ENCODE data around the gene FLOT2. TPM values are rescaled to one million over a fixed set of nuclear protein-coding genes. Genes with fewer than 3 reads are reported as not detected.

FLOT2 gene, protein sequence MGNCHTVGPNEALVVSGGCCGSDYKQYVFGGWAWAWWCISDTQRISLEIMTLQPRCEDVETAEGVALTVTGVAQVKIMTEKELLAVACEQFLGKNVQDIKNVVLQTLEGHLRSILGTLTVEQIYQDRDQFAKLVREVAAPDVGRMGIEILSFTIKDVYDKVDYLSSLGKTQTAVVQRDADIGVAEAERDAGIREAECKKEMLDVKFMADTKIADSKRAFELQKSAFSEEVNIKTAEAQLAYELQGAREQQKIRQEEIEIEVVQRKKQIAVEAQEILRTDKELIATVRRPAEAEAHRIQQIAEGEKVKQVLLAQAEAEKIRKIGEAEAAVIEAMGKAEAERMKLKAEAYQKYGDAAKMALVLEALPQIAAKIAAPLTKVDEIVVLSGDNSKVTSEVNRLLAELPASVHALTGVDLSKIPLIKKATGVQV
- 10 to 100 TPM; 48.1 to 76.1 (median 58.6) TPM for total RNA-seq

DNA sequence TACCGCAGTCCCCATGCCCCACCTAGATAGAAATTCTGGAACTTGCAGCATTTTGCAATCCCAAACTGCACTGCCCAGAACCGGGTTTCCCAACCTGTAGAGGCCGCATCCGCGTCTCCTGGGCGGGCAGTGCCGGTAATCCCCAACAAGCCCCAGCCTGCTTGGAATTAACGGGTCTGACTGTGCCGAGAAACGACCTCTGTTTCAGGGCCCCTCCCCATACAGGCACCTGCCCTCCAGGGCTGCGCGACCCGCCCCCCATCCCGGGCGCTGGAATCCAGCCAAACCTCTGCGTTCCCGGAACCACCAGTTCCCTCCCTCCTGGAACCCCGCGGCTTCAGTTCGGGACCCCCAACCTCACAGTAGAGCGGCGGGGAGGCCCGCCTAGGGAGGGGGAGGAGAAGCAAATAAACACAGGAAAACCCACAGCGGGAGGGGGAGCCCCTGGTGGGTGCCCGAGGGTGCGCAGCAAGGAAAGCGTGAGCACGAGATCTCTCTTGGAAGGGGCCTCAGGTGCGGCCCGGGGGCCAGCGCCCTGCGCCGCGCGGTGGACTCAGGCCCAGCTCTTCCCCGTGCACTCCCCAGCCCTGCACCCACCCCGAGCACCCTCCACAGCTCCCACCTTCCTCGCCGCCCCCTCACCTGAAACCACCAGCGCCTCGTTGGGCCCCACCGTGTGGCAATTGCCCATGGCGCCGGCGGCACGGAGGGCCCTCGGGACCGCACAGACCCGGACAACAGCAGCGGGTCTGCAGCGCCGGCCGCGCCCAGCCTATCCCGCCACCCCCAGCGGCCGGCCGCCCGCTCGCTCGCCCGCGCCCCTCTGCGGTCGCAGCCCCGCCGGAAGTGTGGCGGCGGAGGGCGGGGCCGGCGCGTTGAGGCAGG lies at the start of gene FLOT2:
Gene FLOT2, minus strand, starts transcription at position 850 of the 885 bp plus-strand sequence. Its CDS starts 159 bp downstream, at position 691.
- TF ChIP-seq, protein P1, sequence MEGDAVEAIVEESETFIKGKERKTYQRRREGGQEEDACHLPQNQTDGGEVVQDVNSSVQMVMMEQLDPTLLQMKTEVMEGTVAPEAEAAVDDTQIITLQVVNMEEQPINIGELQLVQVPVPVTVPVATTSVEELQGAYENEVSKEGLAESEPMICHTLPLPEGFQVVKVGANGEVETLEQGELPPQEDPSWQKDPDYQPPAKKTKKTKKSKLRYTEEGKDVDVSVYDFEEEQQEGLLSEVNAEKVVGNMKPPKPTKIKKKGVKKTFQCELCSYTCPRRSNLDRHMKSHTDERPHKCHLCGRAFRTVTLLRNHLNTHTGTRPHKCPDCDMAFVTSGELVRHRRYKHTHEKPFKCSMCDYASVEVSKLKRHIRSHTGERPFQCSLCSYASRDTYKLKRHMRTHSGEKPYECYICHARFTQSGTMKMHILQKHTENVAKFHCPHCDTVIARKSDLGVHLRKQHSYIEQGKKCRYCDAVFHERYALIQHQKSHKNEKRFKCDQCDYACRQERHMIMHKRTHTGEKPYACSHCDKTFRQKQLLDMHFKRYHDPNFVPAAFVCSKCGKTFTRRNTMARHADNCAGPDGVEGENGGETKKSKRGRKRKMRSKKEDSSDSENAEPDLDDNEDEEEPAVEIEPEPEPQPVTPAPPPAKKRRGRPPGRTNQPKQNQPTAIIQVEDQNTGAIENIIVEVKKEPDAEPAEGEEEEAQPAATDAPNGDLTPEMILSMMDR (IDR thresholded peaks at IDR 0.05; ENCODE audit: low read depth) = no peak

DNA sequence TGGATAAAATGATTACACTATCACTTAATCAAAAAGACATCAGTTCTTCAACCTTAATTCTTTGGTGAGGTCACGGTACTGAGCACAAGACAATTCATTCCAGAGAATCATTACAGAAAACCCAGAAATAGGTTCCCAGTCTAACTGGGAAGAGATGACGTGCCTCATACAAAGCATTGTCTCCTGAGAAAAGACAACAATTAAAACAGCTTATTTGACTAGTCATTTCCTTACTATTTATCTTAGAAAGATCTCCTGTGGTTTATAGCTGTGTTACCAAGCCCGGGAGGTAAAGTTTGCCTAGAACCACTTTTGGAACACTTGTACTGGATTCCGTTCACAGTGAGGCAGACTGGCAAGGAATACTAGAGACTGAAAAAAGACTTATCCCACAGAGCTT lies 48.7 kb upstream of the FLOT2 start:
- TF ChIP-seq, protein P1 (IDR thresholded peaks at IDR 0.05; ENCODE audit: low read depth) = no peak

DNA sequence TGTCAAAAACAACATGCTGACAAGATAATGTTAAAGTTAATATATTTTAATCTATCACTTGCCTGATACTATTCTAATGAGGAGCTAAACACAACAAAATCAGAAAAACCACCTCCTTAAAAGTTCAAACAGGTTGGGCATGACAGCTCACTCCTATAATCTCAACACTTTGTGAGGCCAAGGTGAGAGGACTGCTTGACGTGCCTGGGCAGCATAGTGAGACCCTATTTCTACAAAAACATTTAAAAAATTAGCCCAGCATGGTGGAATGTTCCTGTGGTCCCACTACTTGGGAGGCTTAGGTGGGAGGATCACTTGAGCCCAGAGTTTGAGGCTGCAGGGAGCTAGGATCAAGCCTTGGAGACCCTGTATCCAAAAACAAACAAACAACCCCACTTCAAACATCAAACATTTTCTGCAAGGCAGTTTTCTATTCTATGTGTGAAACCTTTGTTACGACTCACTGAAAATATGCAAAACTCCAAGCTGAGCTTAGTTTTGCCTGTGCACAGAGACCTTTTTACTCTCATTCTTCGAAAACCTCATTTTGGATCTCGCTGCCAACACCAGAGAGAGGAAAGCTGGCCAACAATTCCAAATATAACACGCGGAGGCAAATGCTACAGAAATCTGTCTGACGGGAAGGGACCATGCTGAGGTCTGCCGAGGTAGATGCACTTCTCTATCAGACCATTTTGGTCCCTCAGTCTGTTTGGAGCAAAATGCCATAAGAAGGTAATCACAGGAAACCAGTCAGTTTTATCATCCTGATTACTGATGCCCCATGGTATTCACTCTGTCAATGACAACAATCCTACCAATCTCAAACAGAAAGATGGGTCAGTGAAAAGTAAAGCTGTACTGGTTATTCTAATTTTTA lies 47.6 kb upstream of the FLOT2 start:
- TF ChIP-seq, protein P1 (IDR thresholded peaks at IDR 0.05; ENCODE audit: low read depth) = no peak

DNA sequence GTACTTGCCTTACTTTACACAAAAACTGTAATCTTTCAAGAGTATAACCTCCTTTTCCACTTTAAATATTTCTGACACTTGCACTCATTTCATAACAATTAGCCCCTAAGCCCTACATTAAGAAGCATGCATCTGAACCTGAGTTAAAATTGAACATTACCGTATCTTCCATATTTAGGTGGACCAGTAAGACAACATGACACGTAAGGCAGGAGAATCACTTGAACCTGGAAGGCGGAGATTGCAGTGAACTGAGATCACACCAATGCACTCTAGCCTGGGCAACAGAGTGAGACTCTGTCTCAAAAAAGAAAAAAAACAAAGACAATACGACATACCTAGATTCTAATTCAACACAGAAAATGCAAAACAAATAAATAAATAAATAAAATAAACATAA lies 46.8 kb upstream of the FLOT2 start:
- TF ChIP-seq, protein P1 (IDR thresholded peaks at IDR 0.05; ENCODE audit: low read depth) = no peak

DNA sequence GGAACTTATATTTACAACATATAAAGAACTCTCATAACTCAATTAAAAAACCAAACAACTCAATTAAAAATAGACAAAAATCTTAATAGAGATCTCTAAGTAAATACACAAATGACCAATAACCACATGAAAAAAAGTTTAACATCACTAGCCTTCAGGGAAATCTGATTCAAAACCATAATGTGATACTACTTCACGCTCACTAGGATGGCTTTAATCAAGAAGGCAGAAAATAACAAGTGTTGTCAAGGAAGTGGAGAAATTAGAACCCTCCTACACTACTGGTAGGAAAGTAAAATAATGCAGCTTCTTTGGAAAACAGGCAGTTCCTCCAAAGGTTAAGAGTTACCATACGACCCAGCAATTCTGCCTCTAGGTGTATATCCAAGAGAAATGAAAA lies 45.4 kb upstream of the FLOT2 start:
- TF ChIP-seq, protein P1 (IDR thresholded peaks at IDR 0.05; ENCODE audit: low read depth) = no peak

DNA sequence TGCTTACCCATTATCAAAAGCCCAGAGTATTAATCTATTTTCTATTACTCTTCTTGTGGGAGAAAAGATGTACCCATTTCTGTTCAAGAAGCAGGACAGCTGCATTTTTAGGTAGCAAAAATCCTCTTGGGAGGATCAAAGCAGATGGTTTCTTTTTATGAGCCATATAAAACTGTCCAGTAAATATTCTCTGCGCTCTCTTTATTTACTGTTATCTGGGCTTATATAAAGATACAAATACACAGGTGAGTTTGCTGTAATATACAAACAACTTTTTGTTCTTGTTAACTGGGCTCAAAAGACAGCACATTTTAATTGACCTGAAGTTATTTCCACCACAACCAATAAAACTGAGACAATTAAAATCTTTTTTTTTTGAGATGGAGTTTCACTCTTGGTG lies 43.7 kb upstream of the FLOT2 start:
- TF ChIP-seq, protein P1 (IDR thresholded peaks at IDR 0.05; ENCODE audit: low read depth) = no peak

Measured in subcutaneous adipose tissue (tissue), 4 donors.